ENCODE measurements around the gene SLC6A18. TPM values are rescaled to one million over a fixed set of nuclear protein-coding genes. Genes with fewer than 3 reads are reported as not detected.
"Not testable (repeated sequence)": the region's sequence is repeated elsewhere in the genome, so short reads cannot be mapped to it uniquely, and the experiment has no call there.

SLC6A18 gene
- total RNA-seq, 1 experiment from 2014 or later = not detected

DNA sequence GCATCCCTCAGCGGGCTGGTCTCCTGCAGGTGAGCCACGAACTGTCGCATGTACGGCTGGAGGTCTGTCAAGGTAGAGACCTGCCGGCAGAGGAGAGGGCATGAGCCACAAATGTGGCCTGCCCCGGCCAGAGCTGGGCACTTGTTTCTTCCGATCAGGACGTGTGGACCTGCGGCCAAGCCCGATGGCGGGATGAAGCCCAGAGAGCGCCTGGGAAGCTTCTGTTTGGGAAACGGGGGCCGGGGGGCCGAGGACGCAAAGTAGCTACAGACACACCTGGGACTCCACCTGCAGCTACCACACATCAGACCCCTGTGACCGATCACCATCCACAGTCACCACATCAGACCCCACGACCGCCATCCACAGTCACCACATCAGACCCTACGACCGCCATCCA is 47.0 kb downstream of the SLC6A18 start:
- no peak for DNase-seq (ENCODE audit: low read depth)

DNA sequence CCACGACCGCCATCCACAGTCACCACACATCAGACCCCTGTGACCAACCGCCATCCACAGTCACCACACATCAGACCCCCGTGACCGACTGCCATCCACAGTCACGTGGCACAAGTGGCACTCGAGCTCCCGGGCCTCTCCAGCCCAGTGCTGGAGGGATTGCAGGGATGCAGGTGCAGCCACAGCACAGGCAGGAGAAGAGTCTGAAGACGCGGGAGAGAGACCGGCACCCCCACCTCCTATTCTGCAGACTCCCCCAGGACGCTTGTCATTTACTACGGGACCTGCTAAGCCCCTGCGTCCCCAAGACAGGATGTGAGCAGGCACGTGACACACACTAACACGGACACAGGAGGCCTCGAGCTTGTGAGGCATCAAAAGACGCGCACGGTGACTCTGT is 48.6 kb downstream of the SLC6A18 start:
- DNase-seq (ENCODE audit: low read depth) = no peak

DNA sequence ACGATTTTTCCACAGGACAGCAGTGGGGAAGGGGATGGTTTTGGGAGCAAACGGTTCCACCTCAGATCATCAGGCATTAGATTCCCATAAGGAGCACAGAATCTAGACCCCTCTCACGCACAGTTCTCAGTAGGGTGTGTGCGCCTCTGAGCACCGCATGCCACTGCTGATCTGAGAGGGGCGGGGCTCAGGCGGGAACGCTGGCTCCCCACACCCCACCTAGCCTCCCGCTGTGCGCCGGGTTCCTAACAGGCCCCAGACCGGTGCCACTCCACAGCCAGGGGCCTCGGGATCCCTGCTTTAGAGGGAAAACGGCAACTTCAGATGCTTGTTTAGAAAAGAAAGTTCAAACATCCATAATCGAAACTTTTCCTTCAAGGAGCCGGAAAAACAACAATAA is 49.3 kb downstream of the SLC6A18 start:
- DNase-seq (ENCODE audit: low read depth) = no peak

DNA sequence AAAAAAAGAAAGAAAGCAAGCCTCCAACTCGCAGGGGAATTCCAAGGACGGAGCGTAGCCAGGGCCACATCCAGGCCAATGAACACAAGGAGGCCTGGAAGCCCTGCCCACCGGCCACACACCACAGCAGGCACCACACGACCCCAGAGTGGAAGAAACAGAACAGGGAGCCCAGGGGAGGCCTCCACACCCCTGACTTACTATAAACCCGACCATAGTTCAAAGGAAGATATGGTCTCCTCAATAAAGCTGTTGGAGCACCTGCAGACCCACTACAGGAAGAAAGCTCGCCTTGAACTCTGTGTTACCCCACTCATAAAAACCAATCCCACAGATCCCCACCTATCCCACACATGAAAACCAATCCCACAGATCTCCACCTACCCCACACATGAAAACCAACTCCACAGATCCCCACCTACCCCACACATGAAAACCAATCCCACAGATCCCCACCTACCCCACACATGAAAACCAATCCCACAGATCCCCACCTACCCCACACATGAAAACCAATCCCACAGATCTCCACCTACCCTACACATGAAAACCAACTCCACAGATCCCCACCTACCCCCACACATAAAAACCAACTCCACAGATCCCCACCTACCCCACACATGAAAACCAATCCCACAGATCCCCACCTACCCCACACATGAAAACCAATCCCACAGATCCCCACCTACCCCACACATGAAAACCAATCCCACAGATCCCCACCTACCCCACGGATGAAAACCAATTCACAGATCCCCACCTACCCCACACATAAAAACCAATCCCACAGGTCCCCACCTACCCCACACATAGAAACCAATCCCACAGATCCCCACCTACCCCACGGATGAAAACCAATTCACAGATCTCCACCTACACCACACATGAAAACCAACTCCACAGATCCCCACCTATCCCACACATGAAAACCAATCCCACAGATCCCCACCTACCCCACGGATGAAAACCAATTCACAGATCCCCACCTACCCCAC is 50.5 kb downstream of the SLC6A18 start:
- not testable (repeated sequence) for DNase-seq (ENCODE audit: low read depth)

DNA sequence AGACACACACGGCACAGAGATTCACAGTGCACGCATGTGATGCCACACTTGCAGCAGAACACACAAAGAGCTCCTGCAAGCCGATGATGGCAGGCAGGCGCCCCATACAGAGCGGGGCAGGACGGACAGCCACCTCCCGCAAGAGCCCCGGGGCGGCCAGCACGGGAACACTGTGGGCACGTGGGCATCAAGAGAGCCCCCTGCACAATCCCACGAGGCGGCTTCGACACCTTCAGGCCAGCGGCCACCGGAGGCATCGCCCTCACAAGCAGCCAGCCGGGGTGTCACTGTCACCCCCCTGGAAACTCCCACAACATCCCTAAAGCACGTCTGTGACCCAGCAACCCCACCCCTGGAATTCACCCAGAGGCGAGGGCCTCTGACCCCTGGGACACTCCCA is 51.7 kb downstream of the SLC6A18 start:
- DNase-seq (ENCODE audit: low read depth) = no peak

DNA sequence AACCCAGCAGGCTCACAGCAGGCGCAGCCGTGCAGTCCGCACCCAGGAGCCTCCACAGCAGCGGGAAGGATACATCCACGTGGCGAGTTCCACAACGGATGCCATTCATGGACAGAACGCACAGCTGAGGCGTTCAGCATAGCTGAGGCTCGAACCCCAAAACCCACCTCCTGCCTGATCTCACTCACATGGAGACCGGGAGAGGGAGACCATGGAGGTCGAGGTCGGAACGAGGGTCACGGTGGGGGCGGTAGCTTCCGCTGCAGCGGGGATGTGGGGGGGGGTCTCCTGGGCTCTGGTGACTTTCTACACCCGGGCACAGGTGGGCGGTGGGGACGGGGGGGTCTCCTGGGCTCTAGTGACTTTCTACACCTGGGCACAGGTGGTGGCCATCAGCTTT is 52.1 kb downstream of the SLC6A18 start:
- no peak for DNase-seq (ENCODE audit: low read depth)

DNA sequence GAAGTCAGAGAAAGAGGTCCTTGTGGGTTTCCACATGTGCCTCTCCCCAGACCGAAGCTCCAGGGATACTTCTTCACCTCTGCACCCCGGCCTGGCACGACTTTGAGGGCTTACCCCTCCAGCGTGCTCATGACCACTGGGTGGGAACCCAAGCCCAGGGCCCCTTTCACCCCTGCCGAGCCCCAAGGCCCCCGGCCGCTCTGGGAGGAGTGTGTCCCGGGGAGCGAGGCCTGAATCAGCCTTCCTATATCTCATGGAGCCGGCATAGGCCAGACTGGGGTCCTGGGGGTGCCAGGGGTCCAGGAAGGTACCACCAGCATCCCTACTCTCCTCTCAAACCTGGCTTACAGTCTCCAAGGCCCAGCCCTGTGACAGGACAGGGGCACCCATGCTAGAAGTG is 52.6 kb downstream of the SLC6A18 start:
- no peak for DNase-seq (ENCODE audit: low read depth)

DNA sequence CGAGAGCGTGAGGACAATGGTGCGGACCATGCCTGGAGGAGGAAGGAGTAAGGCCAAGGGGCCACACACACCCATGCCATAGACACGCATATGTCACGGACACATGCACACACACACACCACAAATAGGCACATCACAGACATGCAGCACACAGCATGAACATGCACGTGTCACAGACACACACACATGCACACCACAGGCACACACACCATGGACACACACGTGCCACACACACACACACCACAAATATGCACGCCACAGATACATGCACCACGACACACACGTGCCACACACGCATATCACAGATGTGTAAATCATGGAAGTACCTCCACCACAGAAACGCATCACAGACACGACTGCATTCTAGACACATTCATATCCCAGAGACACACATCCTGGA is 53.0 kb downstream of the SLC6A18 start:
- DNase-seq (ENCODE audit: low read depth) = no peak

DNA sequence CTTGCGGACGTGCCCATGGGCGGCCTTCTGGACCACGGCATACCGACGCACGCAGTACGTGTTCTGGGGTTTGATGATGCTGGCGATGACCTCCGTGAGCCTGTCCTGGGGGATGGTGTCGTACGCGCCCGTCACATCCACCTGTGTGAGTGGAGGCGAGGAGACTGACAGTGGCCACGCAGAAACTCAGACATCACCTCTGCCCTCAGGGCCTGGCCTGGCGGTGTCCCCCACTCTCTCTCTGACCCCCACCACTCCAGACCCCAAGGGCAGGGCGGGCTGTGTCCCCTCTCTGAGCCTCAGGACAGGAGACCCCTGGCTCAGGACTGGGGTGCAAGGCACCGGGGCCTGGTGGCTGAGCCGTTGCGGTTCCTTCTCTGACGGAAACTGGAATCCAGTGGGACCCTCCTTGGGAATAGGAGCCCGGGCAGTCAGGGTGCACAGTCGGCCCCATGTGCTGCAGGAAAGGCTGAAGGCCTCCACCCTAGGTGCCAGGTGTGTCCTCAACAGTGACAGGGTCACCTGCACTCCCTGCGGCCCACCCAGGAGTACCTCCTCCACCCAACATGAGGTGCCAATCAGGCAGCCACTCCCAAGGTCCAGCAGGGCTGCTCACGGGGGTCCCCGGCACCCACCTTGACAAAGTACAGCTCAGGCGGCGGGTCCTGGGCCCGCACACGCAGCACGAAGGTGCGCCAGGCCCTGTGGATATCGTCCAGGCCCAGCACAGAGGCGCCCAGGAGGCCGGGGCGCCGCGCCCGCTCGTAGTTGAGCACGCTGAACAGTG is 53.7 kb downstream of the SLC6A18 start:
- DNase-seq (ENCODE audit: low read depth) = no peak

DNA sequence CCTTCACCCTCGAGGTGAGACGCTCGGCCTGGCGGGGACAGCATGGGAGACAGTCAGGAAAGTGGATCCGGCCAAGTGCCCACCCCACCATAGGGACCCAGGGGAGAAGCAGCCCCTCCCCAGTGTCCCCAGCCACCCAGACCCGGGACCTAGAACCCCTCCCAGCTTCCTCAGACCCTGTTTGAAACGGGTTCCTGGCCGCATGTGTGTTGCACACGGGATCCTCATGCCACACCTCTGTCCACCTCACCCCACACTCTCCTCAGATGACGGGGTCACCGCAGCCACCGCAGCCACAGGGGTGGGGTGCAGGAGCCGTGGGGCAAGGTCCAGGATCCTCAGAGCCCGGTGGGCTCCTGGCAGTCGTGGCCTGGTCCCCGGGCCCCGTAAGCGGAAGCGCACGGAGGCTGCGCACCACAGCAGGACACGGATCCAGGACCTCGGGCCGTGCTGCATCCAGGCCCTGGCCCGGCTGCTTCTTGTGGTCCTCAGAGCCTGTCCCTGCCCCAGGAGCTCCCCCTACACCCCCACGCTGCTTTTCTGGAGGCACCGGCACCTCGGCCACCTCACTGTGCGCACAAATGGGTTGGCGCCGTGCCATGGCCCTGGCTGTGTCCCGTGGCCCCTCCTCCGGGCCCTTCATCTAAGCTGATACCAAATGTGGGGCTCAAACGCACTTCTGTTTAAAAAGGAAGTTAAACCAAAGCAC is 54.4 kb downstream of the SLC6A18 start:
- no peak for DNase-seq (ENCODE audit: low read depth)

DNA sequence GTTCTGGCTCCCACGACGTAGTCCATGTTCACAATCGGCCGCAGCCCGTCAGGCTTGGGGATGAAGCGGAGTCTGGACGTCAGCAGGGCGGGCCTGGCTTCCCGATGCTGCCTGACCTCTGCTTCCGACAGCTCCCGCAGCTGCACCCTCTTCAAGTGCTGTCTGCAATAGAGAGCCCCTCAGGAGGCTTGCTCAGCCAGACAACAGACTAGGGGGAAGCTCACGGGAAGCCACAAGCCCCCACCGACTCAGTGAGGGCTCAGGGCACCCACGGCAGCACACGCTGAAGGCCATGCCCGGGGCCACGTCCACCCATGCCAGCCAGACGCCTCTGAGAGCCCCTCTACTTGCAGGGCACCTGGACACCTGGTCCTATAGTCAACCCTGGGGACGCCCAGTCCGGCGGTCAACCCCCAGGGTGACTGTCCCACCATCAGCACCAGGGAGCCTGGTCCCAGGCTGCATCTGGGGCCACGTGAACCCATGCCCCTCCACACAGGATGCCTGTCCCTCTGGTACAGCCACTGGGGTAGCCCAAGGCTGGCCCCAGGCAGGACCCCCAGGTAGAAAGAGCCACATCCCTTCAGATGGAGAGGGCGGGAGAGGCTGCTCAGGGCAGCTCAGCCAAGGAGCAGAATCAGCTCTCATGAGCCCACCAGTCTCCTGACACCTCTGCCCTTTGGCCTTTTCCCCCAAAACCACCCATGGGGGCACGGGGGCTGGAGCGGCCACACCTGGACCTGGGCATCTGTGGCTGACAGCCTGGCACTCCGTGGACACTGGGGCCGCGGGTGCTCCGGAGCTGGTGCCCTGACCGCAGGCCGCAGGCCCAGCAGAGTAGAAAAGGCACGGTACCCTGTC is 55.2 kb downstream of the SLC6A18 start:
- no peak for DNase-seq (ENCODE audit: low read depth)

DNA sequence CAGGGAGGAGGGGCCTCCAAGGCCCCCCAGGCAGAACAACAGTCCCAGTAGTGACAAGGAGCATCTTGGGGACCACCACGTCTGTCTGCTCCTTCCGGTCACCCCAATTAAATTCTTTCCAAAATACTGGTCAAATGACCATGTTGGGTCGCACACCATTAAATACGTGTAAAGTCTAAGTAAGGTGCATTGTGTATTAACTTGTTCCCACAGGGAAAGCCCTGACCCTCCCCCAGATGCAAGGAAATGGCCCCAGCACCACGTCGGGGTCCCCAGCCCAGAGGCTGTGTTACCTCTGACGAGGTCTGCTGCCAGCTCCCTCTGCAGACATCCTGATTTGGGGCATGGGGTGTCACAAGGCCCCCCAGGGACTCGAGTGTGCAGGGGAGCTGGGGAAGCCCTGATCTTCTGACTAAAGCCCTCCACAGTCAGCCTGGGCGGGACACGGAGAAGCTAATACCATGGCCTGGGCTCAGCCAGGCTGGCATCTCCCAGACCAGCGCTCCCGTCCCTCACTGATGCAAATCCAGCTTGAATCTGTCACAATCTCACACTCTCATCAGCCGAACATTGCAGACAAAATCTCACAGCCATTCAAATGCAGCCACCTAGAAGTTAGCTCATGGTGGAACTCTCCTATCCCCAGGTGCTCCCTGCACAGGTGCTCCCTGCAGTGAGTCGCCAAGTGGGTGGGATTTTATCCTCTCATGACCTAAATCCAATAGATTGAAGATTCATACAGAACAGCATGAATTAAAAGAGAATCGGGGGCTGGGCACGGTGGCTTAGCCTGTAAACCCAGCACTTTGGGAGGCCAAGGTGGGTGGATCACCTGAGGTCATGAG is 56.1 kb downstream of the SLC6A18 start:
- no peak for DNase-seq (ENCODE audit: low read depth)

DNA sequence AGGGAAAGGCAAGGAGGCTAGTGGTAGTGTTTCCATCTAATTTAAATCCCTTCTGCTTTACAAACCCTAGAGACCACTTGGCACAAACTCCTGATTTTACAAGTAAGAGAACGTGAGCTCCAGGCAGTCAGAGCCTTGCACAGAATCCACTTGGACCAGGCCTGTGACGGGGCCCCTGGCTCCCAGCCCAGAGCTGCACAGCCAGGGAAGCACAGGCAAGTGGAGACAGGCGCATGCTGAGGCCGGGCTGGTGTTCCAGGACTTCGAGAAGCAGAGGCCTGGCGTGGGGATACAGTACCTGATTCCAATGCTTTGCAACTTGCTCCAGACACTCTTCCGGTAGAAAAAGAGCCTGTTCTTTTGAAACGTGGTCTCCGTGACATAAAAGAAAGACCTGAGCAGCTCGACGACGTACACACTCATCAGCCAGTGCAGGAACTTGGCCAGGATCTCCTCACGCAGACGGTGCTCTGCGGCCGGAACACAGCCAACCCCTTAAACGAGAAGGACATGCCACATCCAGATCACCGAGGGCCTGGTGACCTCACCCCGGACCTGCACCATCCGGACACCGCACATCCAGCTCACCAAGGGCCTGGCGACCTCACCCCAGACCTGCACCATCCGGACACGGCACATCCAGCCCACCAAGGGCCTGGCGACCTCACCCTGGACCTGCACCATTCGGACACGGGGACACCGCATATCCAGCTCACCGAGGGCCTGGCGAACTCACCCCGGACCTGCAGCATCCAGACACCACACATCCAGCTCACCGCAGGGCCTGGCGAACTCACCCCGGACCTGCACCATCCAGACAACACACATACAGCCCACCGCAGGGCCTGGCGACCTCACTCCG is 57.2 kb downstream of the SLC6A18 start:
- DNase-seq (ENCODE audit: low read depth) = no peak

DNA sequence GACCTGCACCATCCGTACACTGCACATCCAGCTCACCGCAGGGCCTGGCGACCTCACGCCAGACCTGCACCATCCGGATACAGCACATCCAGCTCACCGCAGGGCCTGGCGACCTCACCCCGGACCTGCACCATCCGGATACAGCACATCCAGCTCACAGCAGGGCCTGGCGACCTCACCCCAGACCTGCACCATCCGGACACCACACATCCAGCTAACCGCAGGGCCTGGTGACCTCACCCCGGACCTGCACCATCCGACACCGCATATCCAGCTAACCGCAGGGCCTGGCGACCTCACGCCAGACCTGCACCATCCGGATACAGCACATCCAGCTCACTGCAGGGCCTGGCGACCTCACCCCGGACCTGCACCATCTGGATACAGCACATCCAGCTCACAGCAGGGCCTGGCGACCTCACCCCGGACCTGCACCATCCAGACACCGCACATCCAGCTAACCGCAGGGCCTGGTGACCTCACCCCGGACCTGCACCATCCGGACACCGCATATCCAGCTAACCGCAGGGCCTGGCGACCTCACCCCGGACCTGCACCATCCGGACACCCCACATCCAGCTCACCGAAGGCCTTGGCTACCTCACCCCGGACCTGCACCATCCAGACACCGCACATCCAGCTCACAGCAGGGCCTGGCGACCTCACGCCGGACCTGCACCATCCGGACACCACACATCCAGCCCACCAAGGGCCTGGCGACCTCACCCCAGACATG is 58.0 kb downstream of the SLC6A18 start:
- DNase-seq (ENCODE audit: low read depth) = not testable (repeated sequence)

DNA sequence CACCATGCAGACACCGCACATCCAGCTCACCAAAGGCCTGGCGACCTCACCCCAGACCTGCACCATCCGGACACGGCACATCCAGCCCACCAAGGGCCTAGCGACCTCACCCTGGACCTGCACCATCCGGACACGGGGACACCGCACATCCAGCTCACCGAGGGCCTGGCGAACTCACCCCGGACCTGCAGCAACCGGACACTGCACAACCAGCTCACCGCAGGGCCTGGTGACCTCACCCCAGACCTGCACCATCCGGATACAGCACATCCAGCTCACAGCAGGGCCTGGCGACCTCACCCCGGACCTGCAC is 58.5 kb downstream of the SLC6A18 start:
- not testable (repeated sequence) for DNase-seq (ENCODE audit: low read depth)

DNA sequence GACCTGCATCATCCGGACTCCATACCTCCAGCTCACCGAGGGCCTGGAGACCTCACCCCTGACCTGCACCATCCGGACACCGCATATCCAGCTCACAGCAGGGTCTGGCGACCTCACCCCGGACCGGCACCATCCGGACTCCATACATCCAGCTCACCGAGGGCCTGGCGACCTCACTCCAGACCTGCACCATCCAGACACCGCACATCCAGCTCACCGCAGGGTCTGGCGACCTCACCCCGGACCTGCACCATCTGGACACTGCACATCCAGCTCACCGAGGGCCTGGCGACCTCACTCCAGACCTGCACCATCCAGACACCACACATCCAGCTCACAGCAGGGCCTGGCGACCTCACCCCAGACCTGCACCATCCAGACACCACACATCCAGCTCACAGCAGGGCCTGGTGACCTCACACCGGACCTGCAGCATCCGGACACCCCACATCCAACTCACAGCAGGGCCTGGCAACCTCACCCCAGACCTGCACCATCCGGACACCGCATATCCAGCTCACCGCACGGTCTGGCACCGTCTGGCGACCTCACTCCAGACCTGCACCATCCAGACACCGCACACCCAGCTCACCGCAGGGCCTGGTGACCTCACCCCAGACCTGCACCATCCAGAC is 59.3 kb downstream of the SLC6A18 start:
- DNase-seq (ENCODE audit: low read depth) = not testable (repeated sequence)

DNA sequence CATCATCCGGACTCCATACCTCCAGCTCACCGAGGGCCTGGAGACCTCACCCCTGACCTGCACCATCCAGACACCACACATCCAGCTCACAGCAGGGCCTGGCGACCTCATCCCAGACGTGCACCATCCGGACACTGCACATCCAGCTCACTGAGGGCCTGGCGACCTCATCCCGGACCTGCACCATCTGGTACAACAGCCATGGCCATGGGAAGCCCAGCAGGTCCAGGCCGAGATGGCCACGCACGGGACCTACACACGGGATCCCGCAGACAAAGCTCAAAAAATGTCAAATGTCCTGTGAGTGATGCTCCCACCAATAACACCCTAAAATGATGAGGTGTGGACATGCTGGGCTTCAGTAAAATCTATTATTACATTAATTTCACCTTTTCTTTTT is 60.0 kb downstream of the SLC6A18 start:
- DNase-seq (ENCODE audit: low read depth) = no peak

DNA sequence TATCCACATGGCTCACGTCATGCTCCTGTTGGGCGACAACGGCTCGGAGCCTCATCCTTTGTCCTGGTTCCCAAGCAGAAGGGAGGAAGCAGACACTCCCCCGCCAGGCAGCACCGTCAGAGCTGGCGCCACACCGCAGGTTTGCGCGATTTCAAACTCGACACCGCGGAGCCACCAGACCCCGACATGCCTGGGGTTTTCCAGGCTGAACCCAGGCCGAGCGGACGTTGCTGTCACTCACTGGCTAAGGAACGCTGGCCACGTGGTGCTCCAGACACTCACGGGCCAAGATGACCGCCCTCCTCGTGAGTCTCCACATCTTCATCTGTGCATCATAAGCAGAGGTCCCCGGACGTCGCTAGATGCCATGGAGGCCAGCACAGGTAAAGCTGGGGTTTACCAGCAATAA is 60.7 kb downstream of the SLC6A18 start:
- DNase-seq (ENCODE audit: low read depth) = no peak
